HCT116 (cell line): ENCODE results near the gene LRRC2. TPM values are rescaled to one million over a fixed set of nuclear protein-coding genes. Genes with fewer than 3 reads are reported as not detected.

Experiments used
- ATAC-seq: fragments of 200-7000 bp; cut with Tn5 transposase; 2 replicates; pipeline ENCODE4 v1.9.1; 2020; ENCODE audit warnings: mild to moderate bottlenecking, moderate library complexity
- BruUV-seq: library from RNA; stranded (reverse); fragments of 400-500 nt; replicated peaks from 2 replicates; lab custom pipeline; 2021; lab: Mats Ljungman, UMichigan
- CTCF ChIA-PET: fragments of 300-600 bp; sonication (Branson Sonifier 250); formaldehyde crosslinking; loops from one replicate; lab custom pipeline; 2021; ENCODE audit warnings: antibody characterized with exemption; lab: Charles Lee
- POLR2A ChIA-PET: fragments of 300-600, 350-600 bp; sonication (Branson Sonifier 250); formaldehyde crosslinking; loops from one replicate; lab custom pipeline; 2021; ENCODE audit warnings: antibody characterized with exemption; lab: Charles Lee
- RAD21 ChIA-PET, 2 experiments: fragments of 300-600 bp; sonication (Branson Sonifier 250); formaldehyde crosslinking; loops; one replicate each; lab custom pipeline; 2023; ENCODE audit warnings: low total read pairs in 2 of 2; ENCODE audit not compliant: uncharacterized antibody in 2 of 2, unreplicated experiment in 2 of 2, low non-redundant PET in 1 of 2; lab: Charles Lee
- DNase-seq: peaks from one replicate; pipeline ENCODE4 v3.0.0-alpha.2; 2010; ENCODE audit warnings: low read depth, low spot score
- H2AFZ ChIP-seq: fragments of 200-600 bp; shearing (Covaris generic), sonication (generic); 2 replicates; pipeline ENCODE4 v1.6.1; 2017; ENCODE audit warnings: low read depth, mixed run types, mixed read lengths, antibody characterized with exemption, low read length; ENCODE audit not compliant: poor library complexity, severe bottlenecking
- H3K27ac ChIP-seq: 2 replicates; pipeline ENCODE4 v1.5.1; 2012; ENCODE audit warnings: low read depth, low read length
- H3K27me3 ChIP-seq: fragments of 200-600 bp; sonication (generic); 2 replicates; pipeline ENCODE4 v1.6.1; 2016; ENCODE audit warnings: mixed run types, low read length, mixed read lengths; ENCODE audit not compliant: insufficient read depth
- H3K36me3 ChIP-seq, 2 experiments: fragments of 200-500 bp in 1 of 2; fragments of 200-600 bp in 1 of 2; sonication (Bioruptor generic) in 1 of 2; sonication (generic) in 1 of 2; 2 replicates each; pipeline versions ENCODE4 v1.5.1 to v1.6.1; 2014 to 2016; ENCODE audit warnings: low read length in 2 of 2, inconsistent platforms in 1 of 2, mixed read lengths in 1 of 2, mixed run types in 1 of 2; ENCODE audit not compliant: insufficient read depth in 2 of 2, control insufficient read depth in 1 of 2
- H3K4me1 ChIP-seq, 2 experiments: fragments of 200-600 bp in 1 of 2; sonication (generic) in 1 of 2; 2 replicates each; pipeline versions ENCODE4 v1.5.1 to v1.6.1; 2012 to 2017; ENCODE audit warnings: low read length in 2 of 2, inconsistent platforms in 1 of 2, mild to moderate bottlenecking in 1 of 2, mixed read lengths in 1 of 2, mixed run types in 1 of 2, moderate library complexity in 1 of 2; ENCODE audit not compliant: insufficient read depth in 2 of 2, control insufficient read depth in 1 of 2
- H3K4me2 ChIP-seq: fragments of 200-600 bp; sonication (generic); 2 replicates; pipeline ENCODE4 v1.6.1; 2017; ENCODE audit warnings: mixed run types, low read length, mixed read lengths
- H3K4me3 ChIP-seq, 2 experiments: fragments of 200-600 bp in 1 of 2; sonication (generic) in 1 of 2; replicated peaks in 1 of 2; 2 replicates each; pipeline ENCODE4 v1.5.1; 2011 to 2016; ENCODE audit warnings: low read length in 2 of 2, control low read depth in 1 of 2, low read depth in 1 of 2, mild to moderate bottlenecking in 1 of 2, mixed read lengths in 1 of 2, mixed run types in 1 of 2
- H3K79me2 ChIP-seq: fragments of 200-600 bp; sonication (generic); 2 replicates; pipeline ENCODE4 v1.6.1; 2017; ENCODE audit warnings: mild to moderate bottlenecking, mixed run types, low read length, moderate library complexity, mixed read lengths; ENCODE audit not compliant: insufficient read depth
- H3K9ac ChIP-seq: fragments of 200-600 bp; sonication (generic); 2 replicates; pipeline ENCODE4 v1.6.1; 2016; ENCODE audit warnings: low read length, mixed read lengths
- H3K9me2 ChIP-seq: fragments of 200-600 bp; sonication (generic), shearing (Covaris generic); 2 replicates; pipeline ENCODE4 v1.6.1; 2017; ENCODE audit warnings: mixed run types, mild to moderate bottlenecking, moderate library complexity; ENCODE audit not compliant: insufficient read depth
- H3K9me3 ChIP-seq, 2 experiments: fragments of 200-500 bp in 1 of 2; fragments of 200-600 bp in 1 of 2; sonication (Bioruptor generic) in 1 of 2; sonication (generic) in 1 of 2; 2 replicates each; pipeline ENCODE4 v1.6.1; 2014 to 2017; ENCODE audit warnings: low read length in 2 of 2, mixed read lengths in 2 of 2, inconsistent platforms in 1 of 2, low read depth in 1 of 2, mild to moderate bottlenecking in 1 of 2, mixed run types in 1 of 2, moderate library complexity in 1 of 2; ENCODE audit not compliant: control insufficient read depth in 1 of 2, insufficient read depth in 1 of 2
- H4K20me1 ChIP-seq: fragments of 200-600 bp; sonication (generic), shearing (Covaris generic); 2 replicates; pipeline ENCODE4 v1.6.1; 2017; ENCODE audit warnings: mixed run types, mild to moderate bottlenecking, moderate library complexity; ENCODE audit not compliant: insufficient read depth
- ATF3 ChIP-seq: IDR thresholded peaks from 2 replicates; pipeline ENCODE4 v1.6.1; 2012
- CEBPB ChIP-seq: IDR thresholded peaks from 2 replicates; pipeline ENCODE4 v1.6.1; 2012; ENCODE audit warnings: low read depth
- FOSL1 ChIP-seq: IDR thresholded peaks from 2 replicates; pipeline ENCODE4 v1.6.1; 2012; ENCODE audit warnings: low read depth
- JUND ChIP-seq: IDR thresholded peaks from 2 replicates; pipeline ENCODE4 v1.6.1; 2012
- RAD21 ChIP-seq: IDR thresholded peaks from 2 replicates; pipeline ENCODE4 v1.6.1; 2012; ENCODE audit warnings: low read depth, mild to moderate bottlenecking
- SRF ChIP-seq: IDR thresholded peaks from 2 replicates; pipeline ENCODE4 v1.6.1; 2012; ENCODE audit warnings: low read depth
- TCF7L2 ChIP-seq: IDR thresholded peaks from 2 replicates; pipeline ENCODE4 v1.7.0; 2011; ENCODE audit warnings: borderline replicate concordance, inconsistent platforms; ENCODE audit not compliant: insufficient read depth, insufficient read length; ENCODE audit errors: extremely low read depth
- YY1 ChIP-seq: IDR thresholded peaks from 2 replicates; pipeline ENCODE4 v1.6.1; 2011; ENCODE audit warnings: low read length, low read depth, moderate library complexity, mild to moderate bottlenecking; ENCODE audit not compliant: insufficient replicate concordance; ENCODE audit errors: extremely low read depth
- ZNF274 ChIP-seq: fragments of 200-500 bp; sonication (Bioruptor generic); IDR thresholded peaks from 2 replicates; pipeline ENCODE4 v1.6.1; 2014; ENCODE audit warnings: mild to moderate bottlenecking, low read depth, low read length, inconsistent platforms
- intact Hi-C: fragments of 100-400 bp; cut with micrococcal nuclease; formaldehyde crosslinking; loops from 2 replicates; pipeline ENCODE4 v1.10.0; 2022
- total RNA-seq: library from RNA; stranded (reverse); gene quantifications from one replicate; pipeline ENCODE4 v1.2.1, GENCODE V29; 2021; ENCODE audit not compliant: unreplicated experiment
- TF ChIP-seq, protein P1 (sequence below): IDR thresholded peaks from 2 replicates; pipeline ENCODE4 v1.6.1; 2011; ENCODE audit warnings: mild to moderate bottlenecking, low read length, moderate library complexity; ENCODE audit not compliant: insufficient replicate concordance; ENCODE audit errors: extremely low read depth
- TF ChIP-seq, protein P2 (sequence below): IDR thresholded peaks from 2 replicates; pipeline ENCODE4 v1.6.1; 2012; ENCODE audit warnings: low read depth

Gene LRRC2
- total RNA-seq, 1 experiment from 2014 or later: not detected

DNA sequence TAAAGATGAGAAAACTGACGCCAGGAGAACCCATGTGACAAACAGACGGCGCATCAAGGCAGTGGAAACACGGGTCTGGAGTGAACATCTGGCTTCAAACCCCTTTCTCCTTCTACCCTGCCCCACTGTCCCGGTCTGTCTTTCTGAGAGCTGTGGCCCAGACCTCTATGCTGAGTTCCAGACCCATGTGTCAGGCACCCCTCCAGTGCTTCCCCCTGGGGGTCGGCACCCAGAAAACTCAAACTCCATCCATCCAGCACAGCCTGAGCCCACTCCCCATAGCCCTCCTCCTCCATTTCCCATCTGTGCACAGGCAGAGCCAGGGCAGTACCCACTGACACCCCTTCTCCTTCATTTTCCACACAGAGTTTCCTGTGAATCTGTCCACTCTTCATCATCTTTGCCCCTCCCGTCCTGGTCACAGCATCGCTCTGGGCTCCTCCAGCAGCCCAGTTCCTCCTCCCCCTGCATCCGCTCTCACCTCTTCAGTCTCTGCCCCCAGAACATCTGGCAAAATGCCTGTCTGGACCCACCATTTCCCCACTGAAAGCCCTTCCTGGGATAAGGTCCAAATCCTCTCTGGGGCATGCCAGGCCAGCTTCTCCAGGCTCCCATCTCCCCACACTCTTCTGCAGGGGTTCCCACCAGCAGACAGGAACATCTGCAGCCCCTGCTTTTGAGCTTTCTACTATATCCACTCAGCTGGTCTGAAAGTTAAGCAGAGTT, 49.1 kb upstream of the LRRC2 start:
- no TSS peak for BruUV-seq
- DNase-seq (no peak), ATAC-seq (no peak)
- Histone ChIP-seq H3K4me1 (no peaks in the 10 kb centered on the region), H4K20me1 (no peaks in the 10 kb centered on the region), H3K9me2 (no peaks in the 10 kb centered on the region), H3K79me2 (no peaks in the 10 kb centered on the region), H3K27me3 (peaks cover 10% of the 10 kb centered on the region; the same call in 1 of the 2 replicates), H3K9me3 (no peaks in the 10 kb centered on the region), H3K4me2 (no peak overlapping the region), H3K27ac (no peak overlapping the region), H2AFZ (no peak overlapping the region), H3K9ac (no peak overlapping the region), H3K4me3 (no peak overlapping the region), H3K36me3 (no peaks in the 10 kb centered on the region)
- intact Hi-C loops: no loop called here
- ChIA-PET RAD21 (no interaction called here), CTCF (no interaction called here), POLR2A (no interaction called here)
- no peak for TF ChIP-seq JUND
- no peak for TF ChIP-seq CEBPB
- TF ChIP-seq RAD21: no peak
- TF ChIP-seq FOSL1: no peak
- TF ChIP-seq TCF7L2: no peak
- TF ChIP-seq, protein P1, sequence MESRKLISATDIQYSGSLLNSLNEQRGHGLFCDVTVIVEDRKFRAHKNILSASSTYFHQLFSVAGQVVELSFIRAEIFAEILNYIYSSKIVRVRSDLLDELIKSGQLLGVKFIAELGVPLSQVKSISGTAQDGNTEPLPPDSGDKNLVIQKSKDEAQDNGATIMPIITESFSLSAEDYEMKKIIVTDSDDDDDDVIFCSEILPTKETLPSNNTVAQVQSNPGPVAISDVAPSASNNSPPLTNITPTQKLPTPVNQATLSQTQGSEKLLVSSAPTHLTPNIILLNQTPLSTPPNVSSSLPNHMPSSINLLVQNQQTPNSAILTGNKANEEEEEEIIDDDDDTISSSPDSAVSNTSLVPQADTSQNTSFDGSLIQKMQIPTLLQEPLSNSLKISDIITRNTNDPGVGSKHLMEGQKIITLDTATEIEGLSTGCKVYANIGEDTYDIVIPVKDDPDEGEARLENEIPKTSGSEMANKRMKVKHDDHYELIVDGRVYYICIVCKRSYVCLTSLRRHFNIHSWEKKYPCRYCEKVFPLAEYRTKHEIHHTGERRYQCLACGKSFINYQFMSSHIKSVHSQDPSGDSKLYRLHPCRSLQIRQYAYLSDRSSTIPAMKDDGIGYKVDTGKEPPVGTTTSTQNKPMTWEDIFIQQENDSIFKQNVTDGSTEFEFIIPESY: no peak
- TF ChIP-seq SRF: no peak
- TF ChIP-seq, protein P2, sequence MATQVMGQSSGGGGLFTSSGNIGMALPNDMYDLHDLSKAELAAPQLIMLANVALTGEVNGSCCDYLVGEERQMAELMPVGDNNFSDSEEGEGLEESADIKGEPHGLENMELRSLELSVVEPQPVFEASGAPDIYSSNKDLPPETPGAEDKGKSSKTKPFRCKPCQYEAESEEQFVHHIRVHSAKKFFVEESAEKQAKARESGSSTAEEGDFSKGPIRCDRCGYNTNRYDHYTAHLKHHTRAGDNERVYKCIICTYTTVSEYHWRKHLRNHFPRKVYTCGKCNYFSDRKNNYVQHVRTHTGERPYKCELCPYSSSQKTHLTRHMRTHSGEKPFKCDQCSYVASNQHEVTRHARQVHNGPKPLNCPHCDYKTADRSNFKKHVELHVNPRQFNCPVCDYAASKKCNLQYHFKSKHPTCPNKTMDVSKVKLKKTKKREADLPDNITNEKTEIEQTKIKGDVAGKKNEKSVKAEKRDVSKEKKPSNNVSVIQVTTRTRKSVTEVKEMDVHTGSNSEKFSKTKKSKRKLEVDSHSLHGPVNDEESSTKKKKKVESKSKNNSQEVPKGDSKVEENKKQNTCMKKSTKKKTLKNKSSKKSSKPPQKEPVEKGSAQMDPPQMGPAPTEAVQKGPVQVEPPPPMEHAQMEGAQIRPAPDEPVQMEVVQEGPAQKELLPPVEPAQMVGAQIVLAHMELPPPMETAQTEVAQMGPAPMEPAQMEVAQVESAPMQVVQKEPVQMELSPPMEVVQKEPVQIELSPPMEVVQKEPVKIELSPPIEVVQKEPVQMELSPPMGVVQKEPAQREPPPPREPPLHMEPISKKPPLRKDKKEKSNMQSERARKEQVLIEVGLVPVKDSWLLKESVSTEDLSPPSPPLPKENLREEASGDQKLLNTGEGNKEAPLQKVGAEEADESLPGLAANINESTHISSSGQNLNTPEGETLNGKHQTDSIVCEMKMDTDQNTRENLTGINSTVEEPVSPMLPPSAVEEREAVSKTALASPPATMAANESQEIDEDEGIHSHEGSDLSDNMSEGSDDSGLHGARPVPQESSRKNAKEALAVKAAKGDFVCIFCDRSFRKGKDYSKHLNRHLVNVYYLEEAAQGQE: no peak
- no peak for TF ChIP-seq YY1
- TF ChIP-seq ATF3: no peak
- TF ChIP-seq ZNF274: no peak
